Measurements from ENCODE around the gene GRIK4. TPM values are rescaled to one million over a fixed set of nuclear protein-coding genes. Genes with fewer than 3 reads are reported as not detected.

The GRIK4 gene
- total and polyA plus RNA-seq, 2 donors (not counting 1 experiment from before 2014, with no cell fraction given): 0.12 to 0.27 TPM

GRCh38 chr11:120781486-120782120, 270.1 kb downstream of the GRIK4 start:
- no peak overlapping the region for H3K4me2 ChIP-seq (replicated peaks; ENCODE audit: low read depth, low read length, poor library complexity, severe bottlenecking)
- H3K9me3 ChIP-seq (ENCODE audit: control extremely low read depth in 1 of 3, control insufficient read depth in 2 of 3, insufficient read depth in 1 of 3, low read length in 2 of 3): peaks cover 0 to 3% (median 0%) of the 10 kb centered on the region in 3 donors
- H3K9ac ChIP-seq (ENCODE audit: low read length): no peak overlapping the region
- H4K20me1 ChIP-seq (ENCODE audit: control insufficient read depth, insufficient read depth, low read length, poor library complexity, severe bottlenecking): no peaks in the 10 kb centered on the region
- Mint-ChIP-seq H3K27me3 (peaks cover 24% of the 10 kb centered on the region), H3K4me3 (no peak overlapping the region), H3K4me1 (no peaks in the 10 kb centered on the region), H3K27ac (no peak overlapping the region), H3K9me3 (ENCODE audit: insufficient read depth) (no peaks in the 10 kb centered on the region)
- ATAC-seq (ENCODE audit: low read depth) (no peak), DNase-seq (no peak)
- intact Hi-C loops (cut with micrococcal nuclease): no loop called here
- no peaks in the 10 kb centered on the region for H3K36me3 ChIP-seq (replicated peaks in 1 of 2; ENCODE audit: control extremely low read depth in 1 of 2, control insufficient read depth in 1 of 2, extremely low read depth in 1 of 2, insufficient read depth in 2 of 2, low read length in 1 of 2)
- ChIA-PET CTCF (no interaction called here), POLR2A (no interaction called here)
- H3K27ac ChIP-seq (ENCODE audit: low read length in 2 of 2): no peak overlapping the region
- 86% methylated on average over 8 of the region's 8 CpGs for WGBS (ENCODE audit: insufficient coverage)
- H3K4me1 ChIP-seq (ENCODE audit: control insufficient read depth in 2 of 2, insufficient read depth in 2 of 2, low read length in 2 of 2): no peaks in the 10 kb centered on the region
- H3K79me2 ChIP-seq (ENCODE audit: control insufficient read depth, insufficient read depth, low read length): no peaks in the 10 kb centered on the region
- TF ChIP-seq EZH2 (IDR thresholded peaks at IDR 0.05; ENCODE audit: borderline replicate concordance, insufficient read depth, low read depth, low read length, poor library complexity, severe bottlenecking) (no peak), CTCF (IDR thresholded peaks at IDR 0.05) (no peak)
- no peak overlapping the region for H2AFZ ChIP-seq (ENCODE audit: insufficient read depth, low read depth, low read length, poor library complexity, severe bottlenecking)
- no peak overlapping the region for H3K4me3 ChIP-seq (ENCODE audit: control extremely low read depth in 1 of 5, extremely low read depth in 1 of 5, insufficient read depth in 1 of 5, low read depth in 2 of 5, low read length in 4 of 5)
- H3K27me3 ChIP-seq (replicated peaks in 1 of 4; ENCODE audit: control extremely low read depth in 1 of 4, control insufficient read depth in 3 of 4, insufficient read depth in 4 of 4, low read length in 3 of 4): peaks cover 0 to 3% (median 0%) of the 10 kb centered on the region in 4 experiments

GRCh38 chr11:120784566-120785251, 273.2 kb downstream of the GRIK4 start:
- no peak overlapping the region for H3K4me3 Mint-ChIP-seq
- 83% methylated on average over 12 of the region's 12 CpGs for WGBS (ENCODE audit: insufficient coverage)
- no peaks in the 10 kb centered on the region for H3K27me3 ChIP-seq (replicated peaks in 1 of 4; ENCODE audit: control extremely low read depth in 1 of 4, control insufficient read depth in 3 of 4, insufficient read depth in 4 of 4, low read length in 3 of 4)
- ChIA-PET POLR2A (no interaction called here), CTCF (no interaction called here)
- no peaks in the 10 kb centered on the region for H3K9me3 ChIP-seq (ENCODE audit: control extremely low read depth in 1 of 3, control insufficient read depth in 2 of 3, insufficient read depth in 1 of 3, low read length in 2 of 3)
- intact Hi-C loops (cut with micrococcal nuclease): no loop called here
- no peaks in the 10 kb centered on the region for H3K79me2 ChIP-seq (ENCODE audit: control insufficient read depth, insufficient read depth, low read length)
- DNase-seq (no peak), ATAC-seq (ENCODE audit: low read depth) (no peak)
- H3K27ac ChIP-seq (ENCODE audit: low read length in 2 of 2): no peak overlapping the region
- no peaks in the 10 kb centered on the region for H3K36me3 ChIP-seq (replicated peaks in 1 of 2; ENCODE audit: control extremely low read depth in 1 of 2, control insufficient read depth in 1 of 2, extremely low read depth in 1 of 2, insufficient read depth in 2 of 2, low read length in 1 of 2)
- H3K4me2 ChIP-seq (replicated peaks; ENCODE audit: low read depth, low read length, poor library complexity, severe bottlenecking): no peak overlapping the region
- H3K4me1 ChIP-seq (ENCODE audit: control insufficient read depth in 2 of 2, insufficient read depth in 2 of 2, low read length in 2 of 2): no peaks in the 10 kb centered on the region
- no peak overlapping the region for H3K4me3 ChIP-seq (ENCODE audit: control extremely low read depth in 1 of 5, extremely low read depth in 1 of 5, insufficient read depth in 1 of 5, low read depth in 2 of 5, low read length in 4 of 5)
- TF ChIP-seq CTCF (IDR thresholded peaks at IDR 0.05) (no peak), EZH2 (IDR thresholded peaks at IDR 0.05; ENCODE audit: borderline replicate concordance, insufficient read depth, low read depth, low read length, poor library complexity, severe bottlenecking) (no peak)
- no peaks in the 10 kb centered on the region for H3K4me1 Mint-ChIP-seq
- H3K9me3 Mint-ChIP-seq (ENCODE audit: insufficient read depth): no peaks in the 10 kb centered on the region
- H3K27me3 Mint-ChIP-seq: peaks cover 25% of the 10 kb centered on the region
- H2AFZ ChIP-seq (ENCODE audit: insufficient read depth, low read depth, low read length, poor library complexity, severe bottlenecking): no peak overlapping the region
- no peak overlapping the region for H3K27ac Mint-ChIP-seq
- H4K20me1 ChIP-seq (ENCODE audit: control insufficient read depth, insufficient read depth, low read length, poor library complexity, severe bottlenecking): no peaks in the 10 kb centered on the region
- H3K9ac ChIP-seq (ENCODE audit: low read length): no peak overlapping the region
